ENCODE measurements around the gene PRR23E. TPM values are rescaled to one million over a fixed set of nuclear protein-coding genes. Genes with fewer than 3 reads are reported as not detected.
A peak's percentile ranks its signal among the peaks of the same experiment; 100 is the strongest.

Gene PRR23E
- total RNA-seq, 1 donor from 2014 or later = not detected

DNA sequence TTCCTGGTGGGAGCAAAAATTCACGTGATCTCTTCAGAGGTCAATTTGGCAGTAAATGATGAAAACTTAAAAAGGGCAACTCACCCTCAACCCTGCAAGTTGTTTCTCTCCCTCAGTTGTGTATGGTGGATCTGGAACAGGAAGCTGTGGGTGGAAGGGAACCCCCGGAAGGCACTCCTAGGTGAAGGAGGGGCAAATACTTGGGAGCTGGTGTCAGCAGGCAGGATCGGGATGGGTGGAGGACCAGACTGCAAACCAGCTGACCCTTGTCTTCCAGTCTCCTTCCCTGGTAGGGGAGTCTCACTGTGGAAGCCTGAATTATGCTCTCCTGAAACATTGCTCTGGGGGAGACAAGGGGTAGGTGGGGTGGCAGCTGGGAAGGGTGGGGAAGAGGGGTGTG is 33.5 kb downstream of the PRR23E start:
- DNase-seq (ENCODE audit: low read depth in 2 of 2) = no peak

DNA sequence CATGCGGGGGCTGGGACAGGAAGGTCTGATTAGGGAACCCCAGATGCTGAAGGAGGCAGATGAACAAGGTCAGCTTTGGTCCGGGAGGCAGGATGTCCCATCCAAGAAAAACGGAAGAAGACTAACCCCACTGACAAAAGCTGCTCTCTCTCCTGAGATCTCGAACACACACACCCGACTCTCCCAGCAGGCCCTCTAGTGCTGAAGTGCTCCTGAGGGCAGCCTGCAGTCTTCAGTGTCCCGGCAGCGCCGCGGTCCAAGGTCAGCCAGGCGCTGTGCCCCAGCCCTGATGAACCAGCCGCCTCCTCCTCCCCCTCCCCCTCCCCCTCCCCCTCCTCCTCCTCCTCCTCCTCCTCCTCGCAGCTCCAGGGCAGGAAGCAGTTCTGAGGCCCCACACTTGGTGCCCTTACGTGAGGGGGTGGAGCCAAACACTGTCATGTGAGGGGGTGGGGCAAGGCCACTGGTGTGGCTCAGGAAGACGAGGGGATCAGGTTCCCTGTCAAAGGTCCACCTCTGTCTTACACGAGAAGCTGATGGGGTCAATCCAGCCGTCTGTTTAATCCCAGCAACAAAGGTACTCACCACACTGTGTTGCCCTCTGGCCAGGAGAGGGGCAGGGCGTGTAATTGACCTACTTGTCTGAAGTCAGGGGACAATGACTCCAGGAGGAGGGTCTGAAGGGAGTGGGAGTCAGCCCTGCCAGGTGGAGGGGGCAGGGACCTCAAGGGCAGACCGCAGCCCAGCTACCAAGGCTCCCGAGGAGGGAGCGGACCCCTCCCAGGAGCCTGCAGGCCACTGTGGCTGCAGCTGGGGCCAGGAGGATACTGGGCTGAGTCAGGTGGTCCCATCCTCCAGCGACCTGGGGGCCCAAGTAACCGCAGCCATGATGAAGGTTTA is 34.3 kb downstream of the PRR23E start:
- DNase-seq (ENCODE audit: low read depth in 2 of 2) = no peak

DNA sequence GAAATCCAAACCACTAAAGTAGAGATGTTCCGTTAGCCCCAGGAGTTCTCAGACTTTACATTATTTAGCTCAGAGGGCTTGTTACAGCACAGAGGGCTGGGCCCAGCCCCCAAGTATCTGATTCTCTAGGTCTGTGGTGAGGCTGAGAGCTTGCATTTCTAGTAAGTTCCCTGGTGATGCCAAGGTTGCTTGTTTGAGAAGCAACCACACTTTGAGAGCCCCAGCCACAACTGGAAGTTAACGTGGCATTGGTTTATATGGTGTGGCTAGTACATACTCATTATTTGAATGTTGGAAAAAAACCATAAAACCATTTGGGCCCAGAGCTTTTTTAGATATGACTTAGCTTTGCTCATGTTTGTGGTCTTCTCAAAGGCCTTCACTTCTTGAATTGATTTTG is 35.9 kb downstream of the PRR23E start:
- DNase-seq (ENCODE audit: low read depth in 2 of 2) = no peak

DNA sequence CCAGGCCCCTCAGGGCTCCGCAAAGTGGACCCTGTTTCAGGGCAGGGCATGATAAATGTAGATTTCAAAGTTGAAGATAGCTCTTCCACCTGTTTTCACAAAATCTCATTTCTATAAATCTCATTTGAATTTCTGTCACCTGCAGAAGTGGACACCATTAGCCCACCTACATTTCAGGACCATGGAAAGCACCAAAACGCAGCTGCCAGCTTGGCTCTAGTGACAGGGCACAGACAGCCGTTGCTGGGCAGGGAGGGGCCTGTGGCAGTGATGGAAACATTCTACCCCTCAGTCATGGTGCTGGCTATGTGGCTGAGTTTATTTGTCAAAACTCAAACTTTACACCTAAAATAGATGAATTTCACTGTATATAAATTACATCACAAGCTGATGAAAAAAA is 40.4 kb downstream of the PRR23E start:
- DNase-seq (ENCODE audit: low read depth in 2 of 2) = peak; percentile 23 to 56

DNA sequence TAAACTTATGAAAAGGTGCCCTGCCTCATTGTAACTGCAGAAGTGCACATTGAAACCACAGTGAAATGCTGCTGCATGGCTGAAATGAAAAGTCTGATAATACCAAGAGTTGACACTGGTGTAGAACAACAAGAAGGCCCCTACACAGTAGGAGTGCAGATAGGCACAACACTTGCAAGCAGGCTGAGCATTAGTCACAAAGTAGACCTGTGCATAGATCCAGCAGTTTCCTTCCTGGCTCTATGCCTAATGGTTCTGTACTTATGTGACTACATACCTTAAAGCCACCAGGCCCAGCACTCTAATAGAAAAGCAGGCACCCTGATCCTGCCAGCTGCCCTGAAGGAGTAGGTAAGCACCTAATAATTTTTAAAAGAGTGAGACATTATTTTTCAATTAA is 41.8 kb downstream of the PRR23E start:
- DNase-seq (ENCODE audit: low read depth in 2 of 2) = no peak

DNA sequence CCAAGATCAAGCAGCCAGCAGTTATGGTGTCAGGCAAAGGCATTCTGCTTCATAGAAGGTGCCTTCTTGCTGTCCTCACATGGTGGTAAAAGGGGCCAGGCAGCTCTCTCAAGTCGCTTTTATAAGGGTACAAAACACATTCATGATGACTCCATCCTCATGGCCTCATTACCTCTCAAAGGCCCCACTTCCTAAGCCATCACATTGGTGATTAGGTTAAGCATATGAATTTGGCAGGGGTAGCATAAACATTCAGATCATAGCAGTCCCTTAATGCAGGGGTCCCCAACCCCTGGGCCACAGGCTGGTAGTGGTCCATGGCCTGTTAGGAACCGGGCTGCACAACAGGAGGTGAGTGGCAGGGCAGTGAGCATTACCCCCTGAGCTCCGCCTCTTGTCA is 42.8 kb downstream of the PRR23E start:
- DNase-seq (ENCODE audit: low read depth in 2 of 2) = no peak

DNA sequence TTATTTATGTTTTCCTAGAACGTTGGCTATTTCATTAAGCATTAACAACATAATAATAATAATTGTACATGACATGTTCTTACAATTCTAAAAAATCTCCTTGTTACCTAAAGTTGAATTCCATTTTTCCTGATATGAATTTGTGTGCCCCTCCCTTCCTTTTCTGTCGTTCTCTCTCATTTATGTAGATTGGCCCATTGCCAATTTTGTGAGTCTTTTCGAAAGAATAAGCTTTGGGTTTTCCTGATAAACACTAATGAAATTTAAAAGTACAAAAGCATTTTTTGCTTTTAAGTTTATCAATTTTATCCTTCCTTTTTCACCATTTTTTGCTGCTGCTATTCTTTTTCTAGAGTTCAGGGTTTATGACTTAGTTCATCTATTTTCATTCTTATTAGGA is 44.9 kb downstream of the PRR23E start:
- no peak for DNase-seq (ENCODE audit: low read depth in 2 of 2)

DNA sequence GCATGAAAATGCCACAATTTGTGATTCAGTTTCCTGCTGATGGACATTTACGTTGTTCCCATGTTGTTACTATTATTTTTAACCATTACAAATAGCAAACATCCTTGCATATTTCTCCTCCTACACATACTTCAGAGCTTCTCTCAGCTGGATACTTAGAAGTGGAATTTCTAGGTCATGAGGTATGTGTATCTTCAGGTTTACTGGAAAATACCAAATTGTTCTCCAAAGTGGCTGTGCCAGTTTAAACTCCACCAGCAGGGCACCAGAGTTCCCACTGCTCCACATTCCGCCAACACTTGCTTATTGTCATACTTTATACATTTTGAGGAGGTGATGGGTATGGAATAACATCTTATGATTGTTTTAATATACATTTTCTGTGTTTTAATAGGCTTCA is 45.7 kb downstream of the PRR23E start:
- no peak for DNase-seq (ENCODE audit: low read depth in 2 of 2)

DNA sequence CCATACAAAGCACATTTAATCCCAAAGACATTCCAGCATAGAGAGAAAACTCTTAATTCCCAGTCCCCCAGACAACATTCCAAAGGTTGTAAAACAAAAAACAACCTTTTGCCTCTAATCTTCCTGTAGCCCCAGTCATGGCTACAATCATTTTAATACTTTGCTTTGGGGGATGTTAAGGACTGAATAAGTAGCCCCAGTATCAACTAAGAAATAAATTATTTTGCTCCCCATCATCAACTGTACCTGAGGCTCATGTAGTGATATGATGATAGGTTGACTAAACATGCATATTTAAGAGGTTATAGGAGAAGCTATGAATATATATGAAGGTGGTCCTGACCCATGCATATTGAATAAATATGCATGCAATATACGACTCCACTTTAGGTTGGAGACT is 54.4 kb downstream of the PRR23E start:
- DNase-seq (ENCODE audit: low read depth in 2 of 2) = no peak

Other genes starting within 250 kb of the PRR23E start
- 10.9 and 15.1 TPM in 2 replicates for gene PLXNA1, start 210.0 kb upstream of the PRR23E start, total RNA-seq
- not detected in 2 replicates for gene PRR20G, start 94.9 kb downstream of the PRR23E start, total RNA-seq